C4-2B (cell line): ENCODE results near the gene NGRN.

Experiments
- H3K27ac ChIP-seq: fragments of 450-650 bp; 2 replicates; pipeline ENCODE4 v1.5.1; 2017
- CTCF ChIP-seq: fragments of 450-650 bp; conservative IDR thresholded peaks from 2 replicates; pipeline ENCODE4 v1.5.1; 2017; ENCODE audit warnings: mild to moderate bottlenecking
- ZFX ChIP-seq: fragments of 450-650 bp; IDR thresholded peaks from 2 replicates; pipeline ENCODE4 v1.6.1; 2017

NGRN gene

GRCh38 chr15:90315278-90315982 lies 50.0 kb downstream of the NGRN start:
- H3K27ac ChIP-seq = peak overlapping the region; percentile 66
- no peak for TF ChIP-seq ZFX
- no peak for TF ChIP-seq CTCF

GRCh38 chr15:90316139-90316538 lies 50.7 kb downstream of the NGRN start:
- no peak for TF ChIP-seq ZFX
- no peak for TF ChIP-seq CTCF
- peak overlapping the region; percentile 66 for H3K27ac ChIP-seq

- no peak overlapping the region for H3K27ac ChIP-seq
- TF ChIP-seq CTCF (no peak), ZFX (no peak)
These were observed 53.1 kb downstream of the NGRN start for GRCh38 chr15:90318591-90318990.

- H3K27ac ChIP-seq = no peak overlapping the region
- no peak for TF ChIP-seq ZFX
- TF ChIP-seq CTCF = peak; percentile 98
These were observed 54.8 kb downstream of the NGRN start for GRCh38 chr15:90320062-90320884.

- H3K27ac ChIP-seq = no peak overlapping the region
- TF ChIP-seq ZFX = no peak
These were observed 55.4 kb downstream of the NGRN start for GRCh38 chr15:90320885-90321278.
